Measurements from ENCODE around the gene HNRNPC. TPM values are rescaled to one million over a fixed set of nuclear protein-coding genes. Genes with fewer than 3 reads are reported as not detected.
"Not testable (repeated sequence)": the region's sequence is repeated elsewhere in the genome, so short reads cannot be mapped to it uniquely, and the experiment has no call there.

The HNRNPC gene
- total RNA-seq, 1 donor from 2014 or later: 690 TPM

DNA sequence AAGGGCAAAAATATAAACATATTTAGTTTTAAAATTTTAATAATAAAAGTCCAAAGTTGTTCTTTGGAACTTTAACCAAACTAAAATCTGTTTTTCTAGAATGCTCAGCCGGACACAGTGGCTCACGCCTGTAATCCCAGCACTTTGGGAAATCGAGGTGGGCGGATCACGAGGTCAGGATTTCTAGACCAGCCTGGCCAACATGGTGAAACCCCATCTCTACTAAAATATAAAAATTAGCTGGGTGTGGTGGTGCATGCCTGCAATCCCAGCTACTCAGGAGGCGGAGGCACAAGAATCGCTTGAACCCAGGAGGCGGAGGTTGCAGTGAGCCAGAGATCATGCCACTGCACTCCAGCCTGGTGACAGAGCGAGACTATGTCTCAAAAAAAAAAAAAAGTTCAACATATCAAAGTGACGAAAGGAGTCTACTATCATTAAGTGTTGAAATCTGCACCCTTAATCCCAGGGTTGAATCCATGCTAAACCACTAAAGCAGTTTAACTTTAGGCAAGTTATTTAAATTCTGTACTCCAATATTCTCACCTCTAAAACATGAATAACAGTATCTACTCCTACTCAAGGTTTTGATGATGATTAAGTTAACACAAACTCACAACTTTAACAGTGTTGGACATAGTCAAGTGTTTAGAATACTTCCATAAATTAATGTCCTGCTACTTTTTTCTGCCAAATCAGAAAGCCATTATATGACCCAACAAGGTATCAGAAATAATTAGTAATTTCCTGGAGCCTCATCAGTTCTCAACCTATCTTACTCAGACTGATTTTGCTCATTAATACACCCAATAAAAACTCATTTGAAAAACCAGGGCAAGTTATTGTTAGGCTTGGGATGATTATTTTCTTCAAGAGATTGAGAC is 11.0 kb downstream of the HNRNPC start:
- Mint-ChIP-seq H3K36me3 (ENCODE audit: insufficient read depth) (peaks cover 52% of the 10 kb centered on the region), H3K4me3 (ENCODE audit: low read depth) (no peak overlapping the region), H3K27me3 (no peaks in the 10 kb centered on the region), H3K9me3 (ENCODE audit: low read depth) (no peaks in the 10 kb centered on the region), H3K4me1 (ENCODE audit: low read depth) (peaks cover 35% of the 10 kb centered on the region), H3K27ac (peak overlapping the region; percentile 90)
- DNase-seq (ENCODE audit: low spot score, unreplicated experiment): no peak
- TF ChIP-seq, protein P1, sequence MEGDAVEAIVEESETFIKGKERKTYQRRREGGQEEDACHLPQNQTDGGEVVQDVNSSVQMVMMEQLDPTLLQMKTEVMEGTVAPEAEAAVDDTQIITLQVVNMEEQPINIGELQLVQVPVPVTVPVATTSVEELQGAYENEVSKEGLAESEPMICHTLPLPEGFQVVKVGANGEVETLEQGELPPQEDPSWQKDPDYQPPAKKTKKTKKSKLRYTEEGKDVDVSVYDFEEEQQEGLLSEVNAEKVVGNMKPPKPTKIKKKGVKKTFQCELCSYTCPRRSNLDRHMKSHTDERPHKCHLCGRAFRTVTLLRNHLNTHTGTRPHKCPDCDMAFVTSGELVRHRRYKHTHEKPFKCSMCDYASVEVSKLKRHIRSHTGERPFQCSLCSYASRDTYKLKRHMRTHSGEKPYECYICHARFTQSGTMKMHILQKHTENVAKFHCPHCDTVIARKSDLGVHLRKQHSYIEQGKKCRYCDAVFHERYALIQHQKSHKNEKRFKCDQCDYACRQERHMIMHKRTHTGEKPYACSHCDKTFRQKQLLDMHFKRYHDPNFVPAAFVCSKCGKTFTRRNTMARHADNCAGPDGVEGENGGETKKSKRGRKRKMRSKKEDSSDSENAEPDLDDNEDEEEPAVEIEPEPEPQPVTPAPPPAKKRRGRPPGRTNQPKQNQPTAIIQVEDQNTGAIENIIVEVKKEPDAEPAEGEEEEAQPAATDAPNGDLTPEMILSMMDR (IDR thresholded peaks at IDR 0.05; ENCODE audit: unreplicated experiment): no peak

DNA sequence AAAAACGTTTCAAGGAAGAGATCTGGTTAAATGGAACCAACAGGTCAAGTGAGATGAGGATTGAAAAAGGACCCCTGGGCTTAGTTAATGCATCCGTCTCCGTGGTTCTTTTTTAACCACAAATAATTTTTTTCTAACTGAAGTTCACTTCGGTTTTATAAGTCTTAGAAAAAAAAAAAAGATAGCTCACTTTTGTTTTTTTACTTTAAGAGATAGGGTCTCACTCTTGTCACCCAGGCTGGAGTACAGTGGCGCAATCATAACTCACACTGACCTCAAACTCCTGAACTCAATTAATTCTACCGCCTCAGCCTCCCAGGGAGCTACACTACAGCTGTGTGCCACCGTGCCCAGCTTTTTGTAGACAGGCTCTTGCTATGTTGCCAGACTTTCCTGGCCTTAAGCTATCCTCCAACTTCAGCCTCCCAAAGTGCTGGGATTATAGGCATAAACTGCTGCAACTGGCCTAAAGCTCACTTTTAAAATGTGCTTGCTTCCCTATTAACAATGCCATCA is 11.8 kb downstream of the HNRNPC start:
- peaks cover 50% of the 10 kb centered on the region for H3K36me3 Mint-ChIP-seq (ENCODE audit: insufficient read depth)
- no peaks in the 10 kb centered on the region for H3K9me3 Mint-ChIP-seq (ENCODE audit: low read depth)
- peak overlapping the region; percentile 31 for H3K4me3 Mint-ChIP-seq (ENCODE audit: low read depth)
- peak overlapping the region; percentile 90 for H3K27ac Mint-ChIP-seq
- TF ChIP-seq, protein P1 (IDR thresholded peaks at IDR 0.05; ENCODE audit: unreplicated experiment): no peak
- H3K27me3 Mint-ChIP-seq: no peaks in the 10 kb centered on the region
- no peak for DNase-seq (ENCODE audit: low spot score, unreplicated experiment)
- H3K4me1 Mint-ChIP-seq (ENCODE audit: low read depth): peaks cover 31% of the 10 kb centered on the region

DNA sequence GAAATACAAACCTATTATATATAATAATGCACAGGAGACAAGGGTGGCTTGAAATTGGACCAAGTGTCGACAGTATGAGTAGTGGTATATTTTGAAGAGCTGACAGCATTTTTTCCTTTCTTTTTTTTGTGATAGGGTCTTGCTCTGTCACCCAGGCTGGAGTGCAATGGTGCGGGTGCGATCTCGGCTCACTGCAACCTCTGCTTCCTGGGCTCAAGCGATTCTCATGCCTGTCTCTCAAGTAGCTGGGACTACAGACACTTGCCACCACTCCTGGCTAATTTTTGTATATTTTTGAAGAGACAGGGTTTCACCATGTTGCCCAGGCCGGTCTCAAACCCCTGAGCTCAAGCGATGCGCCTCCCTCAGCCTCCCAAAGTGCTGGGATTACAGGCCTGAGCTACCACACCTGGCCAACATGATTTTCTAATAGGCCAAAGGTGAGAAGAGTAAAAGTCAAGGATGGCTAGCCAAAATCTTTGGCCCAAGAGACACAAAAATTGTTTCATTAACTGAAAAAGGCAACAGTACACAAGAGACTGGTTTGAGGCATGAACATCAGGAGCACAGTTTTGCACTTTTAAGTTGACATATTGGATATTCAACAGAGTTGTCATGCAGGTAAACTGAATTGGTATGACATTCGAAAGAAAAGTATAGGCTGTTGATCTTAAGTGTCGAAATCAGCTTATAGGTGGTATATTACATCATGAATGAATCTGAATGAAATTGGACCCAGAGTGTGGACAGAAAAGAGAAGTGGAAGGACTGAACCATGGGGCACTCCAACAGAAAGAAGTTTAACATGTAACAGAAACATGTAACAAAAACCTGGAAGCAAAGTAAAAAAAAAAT is 12.5 kb downstream of the HNRNPC start:
- Mint-ChIP-seq H3K4me1 (ENCODE audit: low read depth) (peaks cover 28% of the 10 kb centered on the region), H3K36me3 (ENCODE audit: insufficient read depth) (peaks cover 48% of the 10 kb centered on the region), H3K27me3 (no peaks in the 10 kb centered on the region), H3K9me3 (ENCODE audit: low read depth) (no peaks in the 10 kb centered on the region), H3K27ac (peak overlapping the region; percentile 77), H3K4me3 (ENCODE audit: low read depth) (no peak overlapping the region)
- DNase-seq (ENCODE audit: low spot score, unreplicated experiment): no peak
- TF ChIP-seq, protein P1 (IDR thresholded peaks at IDR 0.05; ENCODE audit: unreplicated experiment): no peak

DNA sequence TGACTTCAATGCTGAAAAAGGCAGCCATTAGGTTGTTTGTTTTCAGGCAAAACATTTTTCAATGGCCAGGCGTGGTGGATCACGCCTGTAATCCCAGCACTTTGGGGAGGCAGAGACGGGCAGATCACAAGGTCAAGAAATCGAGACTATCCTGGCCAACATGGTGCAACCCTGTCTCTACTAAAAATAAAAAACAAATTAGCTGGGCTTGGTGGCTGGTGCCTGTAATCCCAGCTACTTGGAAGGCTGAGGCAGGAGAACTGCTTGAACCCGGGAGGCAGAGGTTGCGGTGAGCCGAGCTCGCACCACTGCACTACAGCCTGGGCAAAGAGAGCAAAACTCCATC is 13.2 kb downstream of the HNRNPC start:
- H3K4me1 Mint-ChIP-seq (ENCODE audit: low read depth): peaks cover 28% of the 10 kb centered on the region
- not testable (repeated sequence) for H3K9me3 Mint-ChIP-seq (ENCODE audit: low read depth); H3K4me3 Mint-ChIP-seq (ENCODE audit: low read depth); H3K27me3 Mint-ChIP-seq; DNase-seq (ENCODE audit: low spot score, unreplicated experiment)
- peak overlapping the region; percentile 77 for H3K27ac Mint-ChIP-seq
- H3K36me3 Mint-ChIP-seq (ENCODE audit: insufficient read depth): peaks cover 49% of the 10 kb centered on the region

DNA sequence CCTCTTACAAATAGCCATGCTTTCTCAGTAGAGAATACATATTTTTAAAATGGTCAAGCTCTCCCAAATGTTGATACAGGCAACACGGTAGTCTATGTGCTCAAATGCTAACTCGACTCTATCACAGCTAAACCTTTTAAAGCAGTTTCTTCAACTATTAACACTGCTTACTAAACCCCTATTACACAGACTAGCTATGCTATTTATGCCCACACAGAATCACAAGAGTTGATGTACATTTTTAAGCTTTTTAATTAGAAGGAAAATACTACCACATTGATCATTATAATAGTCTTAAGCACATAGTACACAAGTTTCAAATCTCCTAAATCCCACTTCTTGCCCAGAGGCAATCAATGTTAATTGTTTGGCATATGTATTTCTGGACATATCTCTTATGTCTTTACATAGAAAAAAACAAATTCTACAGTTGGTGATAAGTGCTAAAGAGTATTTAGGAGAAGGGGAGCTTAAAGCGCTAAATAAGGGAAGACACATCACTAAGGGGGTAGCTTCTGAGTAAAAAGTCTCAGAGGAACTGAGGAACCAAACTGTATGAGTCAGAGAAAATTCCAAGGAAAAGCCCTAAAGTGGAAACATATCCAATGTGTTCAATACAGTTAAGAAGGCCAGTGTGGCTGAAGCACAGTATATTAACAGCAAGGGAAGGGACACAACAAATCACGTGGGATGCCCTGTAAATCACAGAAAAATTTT is 13.7 kb downstream of the HNRNPC start:
- H3K9me3 Mint-ChIP-seq (ENCODE audit: low read depth): no peaks in the 10 kb centered on the region
- H3K36me3 Mint-ChIP-seq (ENCODE audit: insufficient read depth): peaks cover 52% of the 10 kb centered on the region
- peak overlapping the region; percentile 77 for H3K27ac Mint-ChIP-seq
- no peak overlapping the region for H3K4me3 Mint-ChIP-seq (ENCODE audit: low read depth)
- TF ChIP-seq, protein P1 (IDR thresholded peaks at IDR 0.05; ENCODE audit: unreplicated experiment): no peak
- H3K27me3 Mint-ChIP-seq: no peaks in the 10 kb centered on the region
- no peak for DNase-seq (ENCODE audit: low spot score, unreplicated experiment)
- H3K4me1 Mint-ChIP-seq (ENCODE audit: low read depth): peaks cover 28% of the 10 kb centered on the region
